ENCODE results near the gene TUBA4A. TPM values are rescaled to one million over a fixed set of nuclear protein-coding genes. Genes with fewer than 3 reads are reported as not detected.

Gene TUBA4A
- total RNA-seq, 2 donors from 2014 or later = 17.8 to 20.2 TPM

GRCh38 chr2:219270055-219270372 lies 16.3 kb upstream of the TUBA4A start:
- 79 to 95% methylated on average over 4 to 5 of the region's 5 CpGs for WGBS, 2 donors
- H3K36me3 ChIP-seq (replicated peaks in 1 of 2; ENCODE audit: insufficient read depth in 1 of 2, low read depth in 2 of 2) = no peaks in the 10 kb centered on the region
- no peak overlapping the region for H3K27ac ChIP-seq
- ATAC-seq = no peak
- no peaks in the 10 kb centered on the region for H3K27me3 ChIP-seq
- peaks cover 16% of the 10 kb centered on the region for H3K4me1 ChIP-seq
- no peak overlapping the region for H3K4me3 ChIP-seq
- H3K9me3 ChIP-seq = no peaks in the 10 kb centered on the region
- TF ChIP-seq, protein P1, sequence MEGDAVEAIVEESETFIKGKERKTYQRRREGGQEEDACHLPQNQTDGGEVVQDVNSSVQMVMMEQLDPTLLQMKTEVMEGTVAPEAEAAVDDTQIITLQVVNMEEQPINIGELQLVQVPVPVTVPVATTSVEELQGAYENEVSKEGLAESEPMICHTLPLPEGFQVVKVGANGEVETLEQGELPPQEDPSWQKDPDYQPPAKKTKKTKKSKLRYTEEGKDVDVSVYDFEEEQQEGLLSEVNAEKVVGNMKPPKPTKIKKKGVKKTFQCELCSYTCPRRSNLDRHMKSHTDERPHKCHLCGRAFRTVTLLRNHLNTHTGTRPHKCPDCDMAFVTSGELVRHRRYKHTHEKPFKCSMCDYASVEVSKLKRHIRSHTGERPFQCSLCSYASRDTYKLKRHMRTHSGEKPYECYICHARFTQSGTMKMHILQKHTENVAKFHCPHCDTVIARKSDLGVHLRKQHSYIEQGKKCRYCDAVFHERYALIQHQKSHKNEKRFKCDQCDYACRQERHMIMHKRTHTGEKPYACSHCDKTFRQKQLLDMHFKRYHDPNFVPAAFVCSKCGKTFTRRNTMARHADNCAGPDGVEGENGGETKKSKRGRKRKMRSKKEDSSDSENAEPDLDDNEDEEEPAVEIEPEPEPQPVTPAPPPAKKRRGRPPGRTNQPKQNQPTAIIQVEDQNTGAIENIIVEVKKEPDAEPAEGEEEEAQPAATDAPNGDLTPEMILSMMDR (IDR thresholded peaks at IDR 0.05) = no peak
- TF ChIP-seq POLR2A (IDR thresholded peaks at IDR 0.05) = no peak
- DNase-seq = no peak
- intact Hi-C loops (cut with DNase I) = no loop called here

DNA sequence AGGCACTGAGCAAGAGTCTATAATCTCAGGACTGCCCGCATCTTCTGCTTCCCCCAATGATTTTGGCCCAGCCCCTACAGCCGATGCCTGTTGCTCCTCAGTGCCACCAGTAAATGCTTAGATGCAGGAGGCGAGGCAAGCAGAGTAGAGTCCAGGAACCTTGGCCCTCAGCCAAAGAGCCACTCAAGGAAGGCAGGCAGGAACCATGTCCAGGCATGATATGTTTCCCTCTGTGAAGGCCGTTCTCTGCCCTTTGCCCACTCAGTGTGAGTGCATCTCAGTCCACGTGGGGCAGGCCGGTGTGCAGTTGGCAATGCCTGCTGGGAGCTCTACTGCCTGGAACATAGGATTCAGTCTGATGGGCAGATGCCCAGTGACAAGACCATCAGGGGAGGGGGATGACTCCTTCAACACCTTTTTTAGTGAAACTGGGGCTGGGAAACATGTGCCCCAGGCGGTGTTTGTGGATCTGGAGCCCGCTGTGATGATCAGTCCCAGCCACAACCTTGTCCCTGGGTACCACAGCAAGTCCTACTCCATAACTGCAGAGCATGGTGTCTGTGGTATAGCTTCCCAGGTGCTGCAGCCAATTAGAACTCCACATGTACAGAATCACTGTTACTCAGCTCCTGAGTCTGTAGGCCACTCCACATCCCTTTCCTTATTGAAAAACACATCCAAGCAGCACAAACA lies 15.8 kb upstream of the TUBA4A start:
- intact Hi-C loops (cut with DNase I) = no loop called here
- WGBS, 2 donors = 36 to 62% methylated on average over 5 to 8 of the region's 8 CpGs
- no peak overlapping the region for H3K27ac ChIP-seq
- H3K9me3 ChIP-seq = no peaks in the 10 kb centered on the region
- ATAC-seq (peak; percentile 69), DNase-seq (peak; percentile 59 to 84 (median 79))
- no peaks in the 10 kb centered on the region for H3K27me3 ChIP-seq
- H3K4me1 ChIP-seq = peaks cover 16% of the 10 kb centered on the region
- H3K36me3 ChIP-seq (replicated peaks in 1 of 2; ENCODE audit: insufficient read depth in 1 of 2, low read depth in 2 of 2) = no peaks in the 10 kb centered on the region
- TF ChIP-seq, protein P1 (IDR thresholded peaks at IDR 0.05) = no peak
- TF ChIP-seq POLR2A (IDR thresholded peaks at IDR 0.05) = no peak
- no peak overlapping the region for H3K4me3 ChIP-seq

DNA sequence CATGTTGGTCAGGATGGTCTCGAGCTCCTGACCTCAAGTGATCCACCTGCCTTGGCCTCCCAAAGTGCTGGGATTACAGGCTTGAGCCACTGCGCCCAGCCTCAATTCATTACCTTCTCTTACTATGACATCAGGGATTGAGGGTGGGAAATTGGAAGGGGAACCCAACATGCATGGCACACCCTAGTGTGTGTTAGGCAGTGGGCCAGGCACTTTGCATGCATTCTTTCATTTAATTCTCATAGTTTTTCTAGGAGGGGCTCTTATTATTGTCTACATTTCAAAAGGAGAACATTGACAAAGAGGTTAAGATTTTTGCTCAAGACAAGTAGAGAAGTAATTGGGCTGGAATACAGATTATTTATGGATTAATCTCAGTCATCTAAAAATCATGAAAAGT lies 14.6 kb upstream of the TUBA4A start:
- DNase-seq (no peak), ATAC-seq (no peak)
- Histone ChIP-seq H3K4me3 (no peak overlapping the region), H3K4me1 (peaks cover 9% of the 10 kb centered on the region), H3K27ac (no peak overlapping the region), H3K36me3 (replicated peaks in 1 of 2; ENCODE audit: insufficient read depth in 1 of 2, low read depth in 2 of 2) (no peaks in the 10 kb centered on the region), H3K9me3 (no peaks in the 10 kb centered on the region), H3K27me3 (no peaks in the 10 kb centered on the region)
- TF ChIP-seq, protein P1 (IDR thresholded peaks at IDR 0.05) = no peak
- no peak for TF ChIP-seq POLR2A (IDR thresholded peaks at IDR 0.05)
- 94 to 100% methylated on average over 1 to 2 of the region's 2 CpGs for WGBS, 2 donors
- intact Hi-C loops (cut with DNase I) = no loop called here

DNA sequence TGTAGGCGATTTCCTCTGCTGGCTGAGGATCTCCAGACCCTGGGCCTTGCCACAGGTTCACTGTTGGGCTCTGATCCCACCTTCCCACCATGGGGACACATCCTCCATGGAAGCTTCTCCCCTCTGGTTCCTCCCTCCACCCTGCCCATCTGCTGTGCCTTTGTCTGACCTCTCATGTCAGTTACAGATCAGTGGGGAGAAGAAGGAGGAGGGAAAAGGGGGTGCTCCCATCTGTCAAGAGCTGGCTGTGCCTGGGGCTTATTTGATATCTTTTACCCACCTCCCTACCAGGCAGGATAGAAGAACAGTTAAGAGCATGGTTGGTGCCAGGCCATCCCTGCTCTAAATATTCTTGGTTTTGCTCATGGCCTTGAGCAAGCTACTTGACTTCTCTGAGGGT lies 13.2 kb upstream of the TUBA4A start:
- Histone ChIP-seq H3K36me3 (replicated peaks in 1 of 2; ENCODE audit: insufficient read depth in 1 of 2, low read depth in 2 of 2) (no peaks in the 10 kb centered on the region), H3K27me3 (no peaks in the 10 kb centered on the region), H3K9me3 (no peaks in the 10 kb centered on the region), H3K4me3 (no peak overlapping the region), H3K27ac (no peak overlapping the region), H3K4me1 (peaks cover 9% of the 10 kb centered on the region)
- 90 to 95% methylated on average over 1 of the region's 1 CpG for WGBS, 2 donors
- intact Hi-C loops (cut with DNase I) = no loop called here
- DNase-seq = no peak
- ATAC-seq = no peak
- TF ChIP-seq POLR2A (IDR thresholded peaks at IDR 0.05) = no peak
- TF ChIP-seq, protein P1 (IDR thresholded peaks at IDR 0.05) = no peak

DNA sequence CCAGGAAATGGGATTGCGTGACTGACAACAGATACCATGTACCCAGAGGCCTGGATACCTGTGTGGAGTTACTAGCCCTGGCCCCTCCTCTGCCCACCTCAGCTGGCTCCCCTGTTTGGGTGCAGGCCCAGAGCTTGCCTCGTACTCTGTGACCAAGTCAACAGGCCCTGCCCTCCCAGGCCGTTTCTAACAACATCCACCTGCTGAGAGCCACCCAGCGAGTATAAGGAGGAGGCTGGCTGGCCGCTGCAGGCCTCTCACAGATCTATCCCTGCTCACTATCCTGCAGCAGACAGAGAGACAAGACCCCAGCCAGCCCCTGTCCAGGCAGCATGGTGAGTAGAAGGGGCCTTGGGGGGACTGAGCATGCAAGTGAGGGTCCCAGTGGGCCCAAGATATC lies 12.5 kb upstream of the TUBA4A start:
- no peaks in the 10 kb centered on the region for H3K27me3 ChIP-seq
- no peaks in the 10 kb centered on the region for H3K36me3 ChIP-seq (replicated peaks in 1 of 2; ENCODE audit: insufficient read depth in 1 of 2, low read depth in 2 of 2)
- ATAC-seq (no peak), DNase-seq (no peak)
- TF ChIP-seq, protein P1 (IDR thresholded peaks at IDR 0.05) = no peak
- no peak for TF ChIP-seq POLR2A (IDR thresholded peaks at IDR 0.05)
- peaks cover 9% of the 10 kb centered on the region for H3K4me1 ChIP-seq
- no peak overlapping the region for H3K4me3 ChIP-seq
- H3K9me3 ChIP-seq = no peaks in the 10 kb centered on the region
- intact Hi-C loops (cut with DNase I) = no loop called here
- H3K27ac ChIP-seq = no peak overlapping the region
- 80 to 100% methylated on average over 1 to 5 of the region's 5 CpGs for WGBS, 2 donors
